Epithelial cell of esophagus (primary cell): ENCODE data around the gene LCE3D.

Source experiments
- DNase-seq: peaks from one replicate; pipeline ENCODE4 v3.0.0; 2010; ENCODE audit warnings: low read depth
- H3K4me3 ChIP-seq: 2 replicates; pipeline ENCODE4 v1.5.1; 2011; ENCODE audit warnings: mild to moderate bottlenecking, low read length, control low read depth
- CTCF ChIP-seq: IDR thresholded peaks from 2 replicates; pipeline ENCODE4 v1.5.1; 2011; ENCODE audit warnings: low read depth, mild to moderate bottlenecking, low read length, control low read depth, inconsistent platforms; ENCODE audit not compliant: insufficient read depth; ENCODE audit errors: missing control alignments

Gene LCE3D

GRCh38 chr1:152580433-152580832, at the start of gene LCE3D:
LCE3D (minus strand) TSS chr1:152580516; CDS start chr1:152579936, 580 bp downstream.
- DNase-seq: peak; percentile 90
- TF ChIP-seq CTCF: no peak
- H3K4me3 ChIP-seq: no peak within 1 kb of the TSS

GRCh38 chr1:152626744-152627143, 46.4 kb upstream of the LCE3D start:
- H3K4me3 ChIP-seq: no peak overlapping the region
- DNase-seq: peak; percentile 67
- no peak for TF ChIP-seq CTCF

GRCh38 chr1:152623203-152623844, 43.0 kb upstream of the LCE3D start:
- TF ChIP-seq CTCF: peak; percentile 23
- no peak for DNase-seq
- no peak overlapping the region for H3K4me3 ChIP-seq

GRCh38 chr1:152622803-152623202, 42.5 kb upstream of the LCE3D start, which contains the start of gene LCE3A:
LCE3A (minus strand) TSS chr1:152623103; CDS start chr1:152623103, 0 bp downstream.
- TF ChIP-seq CTCF: no peak
- H3K4me3 ChIP-seq: no peak within 1 kb of the TSS
- no peak for DNase-seq

GRCh38 chr1:152621993-152622392, 41.7 kb upstream of the LCE3D start:
- TF ChIP-seq CTCF: no peak
- no peak for DNase-seq
- H3K4me3 ChIP-seq: no peak overlapping the region

GRCh38 chr1:152613511-152613910, 33.2 kb upstream of the LCE3D start, which contains the start of gene LCE3B:
LCE3B (plus strand) TSS chr1:152613811; CDS start chr1:152613811, 0 bp downstream.
- H3K4me3 ChIP-seq: no peak within 1 kb of the TSS
- TF ChIP-seq CTCF: no peak
- no peak for DNase-seq

- TF ChIP-seq CTCF: no peak
- H3K4me3 ChIP-seq: no peak within 1 kb of the TSS
- DNase-seq: no peak
Measured at GRCh38 chr1:152599934-152600333, 19.6 kb upstream of the LCE3D start, which contains the start of gene LCE3C. LCE3C (plus strand) TSS chr1:152600234; CDS start chr1:152600732, 498 bp downstream.
